H1 (cell line): ENCODE measurements around the gene SERINC5. TPM values are rescaled to one million over a fixed set of nuclear protein-coding genes. Genes with fewer than 3 reads are reported as not detected.

Experiments
- EGR1 ChIP-seq: IDR thresholded peaks from 2 replicates; pipeline ENCODE4 v1.6.1; 2011; ENCODE audit warnings: low read depth, low read length, borderline replicate concordance
- EP300 ChIP-seq, 2 experiments: IDR thresholded peaks; 1 replicate in 1 of 2; 2 replicates in 1 of 2; pipeline ENCODE4 v1.6.1; 2011 to 2012; ENCODE audit warnings: low read depth in 2 of 2, low read length in 2 of 2, mild to moderate bottlenecking in 2 of 2, borderline replicate concordance in 1 of 2, inconsistent platforms in 1 of 2, moderate library complexity in 1 of 2
- HDAC2 ChIP-seq, 2 experiments: fragments of 300-600 bp in 1 of 2; sonication (generic) in 1 of 2; IDR thresholded peaks; 2 replicates each; pipeline ENCODE4 v1.6.1; 2011 to 2012; ENCODE audit warnings: low read depth in 2 of 2, low read length in 2 of 2, mild to moderate bottlenecking in 2 of 2, moderate library complexity in 2 of 2, borderline replicate concordance in 1 of 2, inconsistent platforms in 1 of 2
- PHF8 ChIP-seq: fragments of 200-600 bp; sonication (generic); conservative IDR thresholded peaks from 2 replicates; pipeline ENCODE4 v1.7.1; 2012; ENCODE audit warnings: low read depth, mild to moderate bottlenecking, inconsistent platforms, low read length, moderate library complexity
- TAF7 ChIP-seq: optimal IDR thresholded peaks from 2 replicates; pipeline ENCODE3; 2011; ENCODE audit warnings: low read depth, mild to moderate bottlenecking, inconsistent platforms, low read length, moderate library complexity, borderline replicate concordance
- ZNF274 ChIP-seq: IDR thresholded peaks from 2 replicates; pipeline ENCODE4 v1.7.0; 2012; ENCODE audit warnings: low read length, borderline replicate concordance; ENCODE audit errors: extremely low read depth
- polyA plus RNA-seq, 7 experiments: library from polyadenylated mRNA; depleted of rRNA in 3 of 7; stranded (reverse) in 5 of 7; unstranded in 2 of 7; fragments of >200 nt in 5 of 7; fragments of 200-250 nt in 2 of 7; gene quantifications; 1 replicate in 5 of 7; 2 replicates in 1 of 7; 4 replicates in 1 of 7; pipeline versions ENCODE4 v1.2.1 to v1.2.3, GENCODE V29; 2011 to 2013; ENCODE audit warnings: missing spikeins in 2 of 7, mixed read lengths in 2 of 7
- total RNA-seq: library from RNA; stranded (reverse); fragmentation: NEBNext Ultra II Directional; extraction: Animal tissue kit (Norgen Biotek cat#: 25700); gene quantifications from 2 replicates; pipeline ENCODE4 v1.2.1, GENCODE V29; 2021
- TF ChIP-seq, protein P1 (sequence below), 3 experiments: IDR thresholded peaks; 1 replicate in 2 of 3; 2 replicates in 1 of 3; pipeline versions ENCODE4 v1.5.1 to v1.6.1; 2011; ENCODE audit warnings: low read length in 3 of 3, mild to moderate bottlenecking in 3 of 3, inconsistent platforms in 2 of 3, low read depth in 1 of 3, moderate library complexity in 1 of 3; ENCODE audit not compliant: insufficient read depth in 1 of 3; ENCODE audit errors: control extremely low read depth in 1 of 3
- TF ChIP-seq, protein P2 (sequence below): IDR thresholded peaks from 2 replicates; pipeline ENCODE4 v1.6.1; 2012; ENCODE audit warnings: inconsistent platforms

The SERINC5 gene
- total and polyA plus RNA-seq, 2 of the 8 experiments (the other 6 are each of a cell fraction or from before 2014, with no cell fraction given), result 32.2 to 149 TPM

DNA sequence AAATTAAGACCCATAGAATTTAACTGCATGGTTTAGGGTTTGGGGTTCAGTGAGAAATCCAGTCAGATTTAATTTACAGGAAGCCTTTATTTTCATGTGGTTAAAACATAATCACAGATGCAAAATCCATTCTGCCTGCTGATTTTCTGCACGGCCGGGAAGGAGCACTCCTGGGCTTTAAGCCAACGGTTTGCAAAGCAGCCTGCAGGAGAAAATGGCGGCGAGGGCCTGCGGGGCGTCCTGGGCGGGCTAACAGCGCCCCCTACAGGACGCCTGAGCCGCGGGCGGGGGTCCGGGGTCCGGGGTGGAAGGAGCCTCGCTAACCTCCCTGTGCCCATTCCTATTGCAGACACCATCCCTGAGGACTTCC, 173.1 kb downstream of the SERINC5 start (continued):
- TF ChIP-seq, protein P1, sequence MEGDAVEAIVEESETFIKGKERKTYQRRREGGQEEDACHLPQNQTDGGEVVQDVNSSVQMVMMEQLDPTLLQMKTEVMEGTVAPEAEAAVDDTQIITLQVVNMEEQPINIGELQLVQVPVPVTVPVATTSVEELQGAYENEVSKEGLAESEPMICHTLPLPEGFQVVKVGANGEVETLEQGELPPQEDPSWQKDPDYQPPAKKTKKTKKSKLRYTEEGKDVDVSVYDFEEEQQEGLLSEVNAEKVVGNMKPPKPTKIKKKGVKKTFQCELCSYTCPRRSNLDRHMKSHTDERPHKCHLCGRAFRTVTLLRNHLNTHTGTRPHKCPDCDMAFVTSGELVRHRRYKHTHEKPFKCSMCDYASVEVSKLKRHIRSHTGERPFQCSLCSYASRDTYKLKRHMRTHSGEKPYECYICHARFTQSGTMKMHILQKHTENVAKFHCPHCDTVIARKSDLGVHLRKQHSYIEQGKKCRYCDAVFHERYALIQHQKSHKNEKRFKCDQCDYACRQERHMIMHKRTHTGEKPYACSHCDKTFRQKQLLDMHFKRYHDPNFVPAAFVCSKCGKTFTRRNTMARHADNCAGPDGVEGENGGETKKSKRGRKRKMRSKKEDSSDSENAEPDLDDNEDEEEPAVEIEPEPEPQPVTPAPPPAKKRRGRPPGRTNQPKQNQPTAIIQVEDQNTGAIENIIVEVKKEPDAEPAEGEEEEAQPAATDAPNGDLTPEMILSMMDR (IDR thresholded peaks at IDR 0.05; ENCODE audit: control extremely low read depth in 1 of 3, insufficient read depth in 1 of 3, low read depth in 1 of 3, low read length in 3 of 3), result peak; percentile 72 to 95 (median 79)
- 0 out of 3 replicates have a peak, but pooled peaks of 1 of the 2 experiments have one; percentile 14 for TF ChIP-seq EP300 (IDR thresholded peaks at IDR 0.05; ENCODE audit: borderline replicate concordance in 1 of 2, low read depth in 2 of 2, low read length in 2 of 2)
- TF ChIP-seq TAF7, result no peak
- TF ChIP-seq ZNF274, result no peak
- TF ChIP-seq EGR1, result no peak
- no peak for TF ChIP-seq PHF8
- TF ChIP-seq HDAC2 (IDR thresholded peaks at IDR 0.05; ENCODE audit: borderline replicate concordance in 1 of 2, low read depth in 2 of 2, low read length in 2 of 2), result no peak
- TF ChIP-seq, protein P2, sequence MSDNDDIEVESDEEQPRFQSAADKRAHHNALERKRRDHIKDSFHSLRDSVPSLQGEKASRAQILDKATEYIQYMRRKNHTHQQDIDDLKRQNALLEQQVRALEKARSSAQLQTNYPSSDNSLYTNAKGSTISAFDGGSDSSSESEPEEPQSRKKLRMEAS, result no peak
